ENCODE results near the gene IFI16.

- TF ChIP-seq CTCF (IDR thresholded peaks at IDR 0.05) (no peak), POLR2A (IDR thresholded peaks at IDR 0.05) (no peak)
Measured at GRCh38 chr1:158976219-158976618, 33.5 kb upstream of the IFI16 start.

Measured in adrenal gland (tissue), 5 donors.